GM19468 (cell line): Measurements from ENCODE around the gene PARP16.
"Not testable (repeated sequence)": the region's sequence is repeated elsewhere in the genome, so short reads cannot be mapped to it uniquely, and the experiment has no call there.

ENCODE experiments used
- ATAC-seq: cut with Tn5 transposase; IDR thresholded peaks from one replicate; pipeline ENCODE4 v1.9.1; 2021; ENCODE audit warnings: mild to moderate bottlenecking, moderate library complexity, moderate number of reproducible peaks; ENCODE audit not compliant: unreplicated experiment; ENCODE audit errors: extremely low read depth

Gene PARP16

DNA sequence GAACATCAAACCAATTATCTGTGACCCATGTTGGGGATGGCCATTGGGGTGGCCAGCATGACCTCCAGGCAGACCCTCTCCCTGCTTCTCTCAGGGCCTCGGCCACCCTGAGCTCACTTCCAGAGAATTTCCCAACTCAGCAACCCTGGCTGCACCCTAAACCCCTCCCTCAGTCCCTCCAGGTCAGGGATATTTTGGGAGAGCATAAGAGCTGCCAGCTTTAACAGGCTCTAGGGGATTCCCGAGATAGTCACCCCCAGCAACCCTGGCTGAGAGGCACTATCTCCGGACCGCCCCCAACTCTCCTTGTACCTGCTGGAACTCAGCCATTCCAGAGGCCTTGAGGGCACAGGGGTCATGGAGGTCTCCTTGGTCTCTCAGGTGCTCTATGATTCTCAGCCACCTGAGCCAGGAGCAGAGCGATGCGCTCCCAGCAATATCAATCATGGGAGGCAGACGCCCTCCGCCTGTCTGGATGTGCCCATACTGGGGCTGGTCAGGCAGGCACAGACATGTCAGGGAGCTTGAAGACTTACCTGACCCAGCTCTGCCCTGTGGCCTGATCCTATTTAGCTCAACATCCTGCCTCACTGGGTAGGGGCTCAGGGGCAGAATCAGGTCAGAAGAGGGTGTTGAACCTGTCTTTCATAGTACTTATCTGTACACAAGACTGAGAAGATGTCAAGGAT is 40.5 kb downstream of the PARP16 start:
- ATAC-seq: no peak

DNA sequence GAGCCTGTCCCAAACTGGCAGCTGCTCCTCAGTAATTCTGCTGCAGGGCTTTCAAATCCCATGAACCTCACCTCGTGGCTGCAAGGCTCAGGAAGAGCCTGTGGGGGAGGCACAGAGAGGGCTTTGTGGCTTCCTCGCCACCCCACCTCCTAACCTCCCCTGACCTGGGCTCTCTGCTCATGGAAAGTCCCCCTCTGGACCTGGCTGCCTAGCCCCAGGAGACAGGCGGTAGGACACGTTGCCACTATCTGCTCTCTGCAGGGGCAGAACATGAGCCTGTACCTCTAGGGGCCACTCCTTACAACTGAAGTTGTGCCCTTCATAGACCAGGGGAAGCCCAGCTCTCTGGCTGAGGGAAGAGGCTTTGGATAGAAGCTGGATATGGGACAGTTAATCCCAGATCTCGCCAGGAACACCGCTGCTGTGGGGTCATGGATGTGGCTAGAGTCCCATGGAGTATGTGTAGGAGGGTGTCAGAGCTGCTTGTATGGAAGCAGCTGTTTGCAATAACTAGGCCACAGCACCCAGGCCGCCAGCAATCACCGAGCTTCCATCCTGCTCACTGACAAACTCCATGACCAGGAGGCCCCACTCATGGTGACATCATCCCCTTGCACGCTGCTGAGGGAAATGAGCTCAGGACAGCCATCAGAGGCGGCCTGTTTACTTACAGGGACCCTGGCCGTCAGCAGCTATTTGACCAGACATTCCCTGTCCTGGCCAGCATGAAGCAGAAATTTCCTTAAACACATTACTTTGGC is 41.4 kb downstream of the PARP16 start:
- ATAC-seq: no peak

DNA sequence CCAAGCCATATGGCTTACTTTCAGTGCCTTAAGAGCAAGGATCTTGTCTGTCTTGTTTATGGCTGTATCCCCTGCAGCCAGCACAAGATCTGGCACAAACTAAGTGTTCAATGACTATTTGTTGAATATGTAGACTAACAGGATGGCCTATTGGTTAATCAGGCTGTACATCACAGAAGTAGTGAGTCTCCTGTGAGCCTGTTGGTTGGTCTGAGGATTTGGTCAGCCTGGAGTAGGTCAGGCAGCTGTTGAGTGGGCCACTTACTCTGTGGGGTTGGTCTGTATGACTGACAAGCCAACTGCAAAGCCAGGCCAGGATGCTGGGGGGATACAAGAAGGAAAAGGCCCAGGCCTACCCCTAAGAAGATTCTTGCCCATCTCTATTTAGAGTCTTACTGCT is 42.0 kb downstream of the PARP16 start:
- ATAC-seq: no peak

DNA sequence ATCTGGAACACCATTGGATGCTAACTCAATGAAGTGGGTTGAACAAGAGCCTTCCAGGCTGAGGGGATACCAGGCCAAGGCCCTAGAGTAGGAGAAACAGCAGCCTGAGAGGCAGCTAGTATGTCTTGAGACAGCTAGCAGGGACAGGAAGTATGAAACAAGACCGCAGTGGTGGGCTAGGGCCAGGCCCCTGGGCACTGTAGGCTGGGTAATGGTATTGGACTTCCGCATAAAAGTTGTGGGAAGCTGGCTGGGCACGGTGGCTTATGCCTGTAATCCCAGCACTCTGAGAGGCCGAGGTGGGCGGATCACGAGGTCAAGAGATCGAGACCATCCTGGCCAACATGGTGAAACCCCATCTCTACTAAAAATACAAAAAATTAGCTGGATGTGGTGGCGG is 50.2 kb downstream of the PARP16 start:
- not testable (repeated sequence) for ATAC-seq

DNA sequence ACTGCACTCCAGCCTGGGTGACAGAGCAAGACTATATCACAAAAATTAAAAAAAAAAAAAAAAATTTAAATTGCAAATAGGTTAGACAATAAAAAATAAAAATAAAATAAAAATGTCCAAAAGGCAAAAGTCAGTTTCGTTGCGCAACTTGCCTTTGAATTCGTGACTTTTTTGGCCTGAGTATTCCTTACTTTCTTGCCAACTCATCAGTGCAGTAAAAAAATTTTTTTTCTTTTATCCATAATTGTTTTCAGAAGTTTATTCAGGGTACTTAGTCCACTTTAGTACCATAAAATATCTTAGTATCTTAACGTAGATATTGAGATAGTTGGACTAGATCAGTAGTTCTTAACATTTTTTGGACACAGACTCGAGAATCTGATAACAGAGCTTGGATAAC is 53.0 kb downstream of the PARP16 start:
- no peak for ATAC-seq

DNA sequence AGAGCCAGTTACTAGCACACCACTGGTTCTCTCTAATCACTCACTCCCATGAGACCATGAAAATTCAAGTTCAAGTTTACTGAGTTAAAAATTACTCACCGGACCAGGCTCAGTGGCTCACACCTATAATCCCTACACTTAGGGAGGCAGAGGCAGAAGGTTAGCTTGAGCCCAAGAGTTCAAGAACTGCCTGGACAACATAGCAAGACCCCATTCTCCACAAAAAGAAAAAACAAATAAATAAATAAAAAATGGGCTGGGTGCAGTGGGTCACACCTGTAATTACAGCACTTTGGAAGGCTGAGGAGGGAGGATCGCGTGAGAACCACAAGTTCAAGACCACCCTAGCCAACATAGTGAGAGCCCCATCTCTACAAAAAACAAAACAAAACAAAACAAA is 54.2 kb downstream of the PARP16 start:
- ATAC-seq: no peak

DNA sequence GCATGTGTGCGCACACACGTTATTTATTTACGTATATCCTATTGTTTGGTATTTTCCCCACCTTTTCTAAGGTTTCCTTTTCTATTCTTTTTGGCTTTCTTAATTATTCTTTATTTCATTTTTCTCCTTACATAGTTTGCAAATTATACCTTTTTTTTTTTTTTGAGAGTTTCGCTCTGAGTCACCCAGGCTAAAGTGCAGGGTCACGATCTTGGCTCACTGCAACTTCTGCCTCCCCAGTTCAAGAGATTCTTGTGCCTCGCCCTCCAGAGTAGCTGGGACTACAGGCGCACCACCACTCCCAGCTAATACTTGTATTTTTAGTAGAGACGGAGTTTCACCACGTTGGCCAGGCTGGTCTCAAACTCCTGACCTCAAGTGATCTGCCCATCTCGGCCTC is 55.4 kb downstream of the PARP16 start:
- no peak for ATAC-seq

DNA sequence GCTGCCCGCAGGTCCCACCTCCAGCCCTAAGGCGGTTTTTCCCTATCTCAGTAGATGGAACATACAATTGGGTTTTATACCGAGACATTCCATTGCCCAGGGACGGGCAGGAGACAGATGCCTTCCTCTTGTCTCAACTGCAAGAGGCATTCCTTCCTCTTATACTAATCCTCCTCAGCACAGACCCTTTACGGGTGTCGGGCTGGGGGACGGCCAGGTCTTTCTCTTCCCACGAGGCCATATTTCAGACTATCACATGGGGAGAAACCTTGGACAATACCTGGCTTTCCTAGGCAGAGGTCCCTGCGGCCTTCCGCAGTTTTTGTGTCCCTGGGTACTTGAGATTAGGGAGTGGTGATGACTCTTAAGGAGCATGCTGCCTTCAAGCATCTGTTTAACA is 59.8 kb downstream of the PARP16 start:
- ATAC-seq: not testable (repeated sequence)

DNA sequence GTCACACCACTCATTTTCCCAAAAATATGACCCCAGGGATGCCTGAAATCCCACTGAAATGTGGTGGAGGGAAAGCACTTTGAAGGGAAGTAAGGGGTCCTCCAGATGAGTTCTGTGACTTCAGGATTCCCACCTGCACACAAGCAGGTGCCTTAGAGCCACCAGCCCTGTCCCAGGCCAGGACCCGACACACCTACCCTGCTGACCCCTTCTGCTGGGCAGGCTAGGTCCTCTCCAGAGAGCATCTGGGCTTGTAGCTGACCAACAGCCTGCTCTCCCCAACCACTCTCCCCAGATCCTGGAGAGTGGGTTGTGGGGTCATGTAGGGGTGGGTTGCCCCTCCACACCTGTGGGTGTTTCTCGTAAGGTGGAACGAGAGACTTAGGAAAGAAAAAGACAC is 60.5 kb downstream of the PARP16 start:
- no peak for ATAC-seq

DNA sequence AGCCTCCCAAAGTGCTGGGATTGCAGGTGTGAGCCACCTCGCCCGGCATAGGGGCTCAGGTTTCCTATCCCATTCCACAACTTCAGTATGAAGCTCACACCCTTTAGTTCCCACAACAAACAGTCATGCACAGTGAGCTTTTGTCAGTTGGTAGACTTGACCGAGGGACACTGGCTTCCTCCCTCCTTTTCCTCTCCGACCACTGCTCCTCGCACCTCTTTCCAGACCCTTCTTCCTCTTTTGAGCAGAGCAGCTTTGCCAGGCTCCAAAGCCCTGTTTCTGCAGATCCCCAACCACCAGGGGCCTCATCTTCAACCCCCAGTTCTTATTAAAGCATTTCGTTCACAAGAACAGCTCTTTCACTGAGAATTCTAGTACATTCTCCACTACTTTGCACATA is 62.7 kb downstream of the PARP16 start:
- no peak for ATAC-seq

DNA sequence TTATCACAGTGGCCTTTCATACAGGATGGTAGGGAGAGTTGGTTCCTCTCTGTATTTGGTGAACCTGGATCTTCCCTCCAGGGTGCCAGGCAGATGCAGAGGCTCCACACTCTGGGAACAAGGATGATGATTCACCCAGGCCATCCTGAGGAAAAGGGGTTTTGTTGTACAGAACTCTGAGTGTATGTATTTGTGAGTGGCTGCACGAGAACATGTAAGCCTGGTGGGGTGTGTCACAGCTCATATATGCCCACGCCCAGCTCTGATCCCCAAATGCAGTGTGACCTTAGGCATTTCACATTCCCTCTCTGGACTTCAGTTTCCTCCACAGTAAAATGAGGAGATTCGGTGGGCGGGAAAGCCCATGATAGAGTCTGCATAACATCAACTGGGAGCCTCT is 63.8 kb downstream of the PARP16 start:
- no peak for ATAC-seq

DNA sequence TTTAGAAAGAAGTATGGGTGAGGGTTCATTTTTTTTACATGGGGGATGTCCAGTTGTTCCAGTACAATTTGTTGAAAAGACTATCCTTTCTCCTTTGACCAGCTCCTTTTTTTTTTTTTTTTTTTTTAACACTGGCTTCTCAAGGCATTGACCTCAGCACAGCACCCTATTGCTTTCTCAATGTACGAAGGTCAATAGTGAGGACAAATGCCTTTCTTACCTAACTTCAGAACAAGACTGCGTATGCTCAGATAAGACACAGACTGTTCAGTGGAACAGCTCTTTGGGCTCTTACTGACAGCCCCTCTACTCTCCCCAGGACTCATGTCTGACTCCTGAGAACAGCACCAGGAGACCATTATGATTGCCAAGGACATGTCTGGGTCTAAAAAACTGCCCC is 65.0 kb downstream of the PARP16 start:
- ATAC-seq: no peak

DNA sequence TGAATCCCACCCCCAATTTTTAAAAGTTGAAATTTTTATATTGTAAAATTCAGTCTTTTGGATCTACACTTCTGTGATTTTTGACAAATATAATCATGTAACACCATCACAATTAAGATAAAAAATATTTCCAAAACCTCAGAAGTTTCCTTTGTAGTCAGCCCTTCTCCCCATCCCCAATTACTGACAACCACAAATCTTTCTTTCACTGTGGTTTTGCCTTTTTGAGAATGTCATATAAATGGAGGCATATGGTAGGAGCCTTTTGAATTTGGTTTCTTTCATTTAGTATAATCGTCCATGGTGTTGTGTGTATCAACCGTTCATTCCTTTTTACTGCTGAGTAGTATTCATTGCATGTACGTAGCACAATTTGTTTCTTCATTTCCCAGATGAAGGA is 67.5 kb downstream of the PARP16 start:
- no peak for ATAC-seq

DNA sequence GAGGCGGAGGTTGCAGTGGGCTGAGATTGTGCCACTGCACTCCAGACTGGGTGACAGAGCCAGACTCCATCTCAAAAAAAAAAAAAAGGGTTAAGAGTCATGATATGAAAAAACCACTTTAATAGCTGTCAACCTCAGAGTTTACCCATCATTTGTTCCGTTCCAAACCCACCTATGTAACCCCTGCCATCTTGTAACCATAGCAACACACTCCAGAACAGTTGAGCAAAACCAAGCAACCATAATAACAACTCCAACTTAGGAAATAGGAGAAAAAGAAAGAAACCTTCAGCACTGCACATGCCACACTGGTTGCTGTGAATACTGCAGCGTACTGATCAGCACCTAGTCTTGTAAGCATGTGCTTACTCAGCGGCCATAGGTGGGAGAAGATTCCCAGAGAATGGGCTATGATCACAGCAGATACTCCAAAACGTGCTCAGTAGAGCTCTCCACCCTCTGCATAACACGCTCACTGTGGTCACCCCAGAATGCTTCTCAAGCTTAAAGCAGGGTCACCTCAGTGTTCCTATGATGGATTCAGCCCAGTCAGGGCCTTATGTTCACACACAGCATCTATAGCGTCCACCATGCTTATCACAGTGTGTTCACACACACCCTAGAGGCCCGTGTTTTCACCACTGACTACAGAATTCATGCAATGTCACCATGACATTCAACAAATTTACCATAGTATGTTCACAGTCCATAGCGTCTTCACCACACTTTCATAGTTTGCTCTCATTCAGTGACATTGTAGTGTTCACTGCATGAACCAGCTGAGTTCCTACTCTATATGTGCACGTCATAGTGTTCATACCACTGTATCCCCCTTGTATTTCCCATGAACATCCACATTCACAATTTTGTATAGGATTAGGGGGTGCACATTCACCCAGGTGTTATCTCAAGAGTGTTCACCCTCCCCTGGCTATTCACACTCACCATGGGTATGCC is 68.9 kb downstream of the PARP16 start:
- ATAC-seq: no peak

DNA sequence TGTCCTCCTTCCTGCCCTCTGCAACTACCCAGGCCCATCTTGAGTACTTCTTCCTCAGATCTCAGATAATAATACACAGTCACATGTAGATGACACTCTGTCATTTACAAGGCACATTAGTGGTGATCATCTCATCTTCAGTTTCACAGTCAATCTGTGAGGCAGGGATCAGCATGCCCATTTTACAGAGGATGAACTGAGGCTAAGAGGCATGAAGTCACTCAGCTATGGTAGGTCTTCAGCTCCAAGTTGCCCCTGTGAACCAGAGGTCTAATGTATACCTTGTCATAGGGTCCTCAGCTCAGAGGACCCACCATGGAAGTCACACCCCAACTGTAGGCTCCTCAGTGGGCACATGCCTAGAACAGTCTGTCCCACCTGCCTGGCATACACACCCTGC is 71.2 kb downstream of the PARP16 start:
- ATAC-seq: no peak

DNA sequence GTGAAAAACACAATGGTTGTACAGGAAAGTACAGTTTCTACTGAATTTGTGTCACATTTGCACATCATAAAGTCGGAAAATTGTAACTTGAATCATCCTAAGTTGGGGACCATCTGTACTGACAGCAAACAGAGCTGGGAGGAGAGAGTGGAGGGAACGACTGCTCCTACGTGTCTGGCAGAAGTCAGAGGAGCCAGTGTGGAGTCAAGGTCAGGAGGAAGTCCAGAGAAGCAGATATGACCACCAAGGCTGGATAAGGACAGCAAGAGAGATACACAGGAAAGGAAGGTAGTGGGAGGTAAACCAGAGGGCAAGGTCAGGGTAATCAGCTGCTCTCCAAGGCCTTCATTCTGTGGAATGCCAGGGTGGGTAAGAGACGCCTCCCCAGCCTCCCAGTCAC is 72.7 kb downstream of the PARP16 start:
- ATAC-seq: no peak

DNA sequence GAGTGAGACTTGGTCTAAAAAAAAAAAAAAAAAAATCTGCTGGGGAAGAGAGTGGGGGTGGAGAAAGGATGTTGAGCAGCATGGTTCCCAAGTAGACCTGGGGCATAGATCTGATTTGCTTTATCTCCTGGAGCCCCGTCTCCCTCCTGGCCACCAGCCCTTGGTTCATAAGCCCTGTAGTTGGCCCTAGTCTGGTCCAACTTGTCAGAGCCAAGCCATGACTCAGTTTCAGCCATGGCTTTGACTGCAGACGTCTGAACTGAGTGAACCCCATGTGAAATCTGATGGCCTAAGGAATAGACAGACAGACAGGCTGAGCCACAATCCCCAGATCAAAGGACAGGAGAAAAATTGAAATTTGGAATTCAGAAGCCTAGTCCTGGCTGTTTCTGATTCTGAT is 73.4 kb downstream of the PARP16 start:
- no peak for ATAC-seq

DNA sequence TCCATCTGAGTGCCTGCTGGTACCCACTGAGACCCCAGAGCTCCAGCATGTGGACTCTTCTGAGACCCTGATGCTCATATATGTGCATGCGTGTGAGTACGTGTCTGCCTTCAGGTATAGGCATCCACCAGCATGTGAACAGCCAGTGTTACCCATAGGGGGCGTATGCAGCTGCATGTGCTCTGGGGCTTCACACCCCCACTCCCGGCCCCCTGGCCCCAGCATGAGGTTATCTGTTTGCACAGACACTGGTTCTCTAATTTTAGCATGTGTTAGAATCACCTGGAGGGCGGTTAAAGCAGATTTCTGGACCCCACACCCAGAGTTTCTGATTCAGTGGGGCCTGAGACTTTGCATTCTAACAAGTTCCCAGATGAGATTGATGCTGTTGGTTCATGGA is 74.6 kb downstream of the PARP16 start:
- ATAC-seq: no peak

DNA sequence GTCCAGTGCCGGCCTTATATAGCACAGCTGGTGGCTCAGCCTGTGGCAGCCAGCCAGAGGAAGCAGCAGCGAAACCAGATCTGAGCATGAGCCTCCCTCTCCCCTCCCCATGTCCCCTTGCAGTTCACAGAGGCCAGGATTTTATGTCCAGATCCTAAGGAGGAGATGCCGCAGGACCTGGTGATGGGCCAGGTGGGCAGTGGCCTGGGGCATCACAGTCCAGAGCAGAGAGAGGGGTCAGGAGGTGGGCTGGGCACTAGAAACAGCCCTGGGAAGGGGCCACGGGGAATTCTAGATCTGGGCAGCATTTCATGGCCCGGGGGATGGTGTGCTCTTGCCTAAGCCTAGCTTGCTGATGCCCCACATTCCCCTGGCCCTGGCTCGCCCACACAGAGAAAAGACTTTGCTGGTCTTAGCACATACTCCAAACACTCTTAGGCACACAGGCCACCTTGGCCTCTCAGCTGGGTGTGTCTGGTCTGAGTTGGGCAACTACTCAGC is 75.2 kb downstream of the PARP16 start:
- no peak for ATAC-seq

DNA sequence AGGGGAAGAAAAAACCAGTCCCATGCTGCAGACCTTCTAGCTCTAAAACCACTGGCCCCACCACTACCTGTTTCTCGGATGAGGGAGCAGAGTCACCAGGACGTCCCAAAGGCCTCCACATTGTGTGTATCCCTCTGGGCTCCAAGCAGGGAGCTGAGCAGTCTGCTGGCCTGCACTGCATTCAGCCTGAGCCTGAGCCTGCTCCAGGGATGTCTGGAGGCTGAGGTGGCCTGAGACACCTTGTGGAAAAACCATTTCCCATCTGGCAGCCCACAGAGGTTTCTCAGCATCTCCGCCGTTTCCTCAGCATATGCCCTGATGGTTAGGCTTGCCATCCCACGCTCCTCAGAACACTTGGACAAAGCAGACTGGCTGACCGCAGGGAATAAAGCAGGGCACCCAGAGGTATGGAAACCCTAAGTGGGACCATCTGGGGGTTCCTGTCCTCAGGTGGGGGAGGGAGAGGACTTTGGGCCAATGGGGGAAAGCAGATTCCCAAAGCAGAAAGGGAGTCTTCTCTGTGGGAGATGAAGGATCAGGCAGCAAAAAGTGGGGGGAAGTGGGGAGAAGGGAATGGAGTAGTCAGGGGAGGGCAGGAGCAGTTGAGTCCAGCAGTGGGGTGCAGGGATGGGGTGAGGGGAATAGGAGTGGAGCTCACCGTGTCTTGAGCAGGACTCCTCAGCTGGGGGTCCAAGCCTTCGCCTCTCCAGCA is 75.8 kb downstream of the PARP16 start, which contains the start of gene CILP:
CILP (minus strand) TSS at position 704 of the 712 bp plus-strand sequence. CDS start 1,718 bp downstream, outside the sequence.
- ATAC-seq: no peak
